ENCODE results near the gene MAP3K14.

GRCh38 chr17:45315648-45316433, 979 bp downstream of the MAP3K14 start:
- TF ChIP-seq CTCF (IDR thresholded peaks at IDR 0.05) (no peak), POLR2A (IDR thresholded peaks at IDR 0.05) (no peak)

All from Peyer's patch (tissue), 4 donors.